MM.1S (cell line): ENCODE data around the gene GPR155.

ENCODE experiments used
- EZH2 ChIP-seq: fragments of 300-600 bp; sonication (generic); optimal IDR thresholded peaks from 2 replicates; pipeline ENCODE3; 2017; ENCODE audit warnings: low read depth, mild to moderate bottlenecking, antibody characterized with exemption, low read length, mixed read lengths
- EZH2phosphoT487 ChIP-seq: fragments of 300-600 bp; sonication (generic); IDR thresholded peaks from 2 replicates; pipeline ENCODE4 v1.6.1; 2018; ENCODE audit warnings: antibody characterized with exemption, low read length
- TF ChIP-seq, protein P1 (sequence below): fragments of 300-600 bp; sonication (generic); IDR thresholded peaks from 2 replicates; pipeline ENCODE4 v1.5.1; 2016; ENCODE audit warnings: antibody characterized with exemption, low read length, mixed read lengths

DNA sequence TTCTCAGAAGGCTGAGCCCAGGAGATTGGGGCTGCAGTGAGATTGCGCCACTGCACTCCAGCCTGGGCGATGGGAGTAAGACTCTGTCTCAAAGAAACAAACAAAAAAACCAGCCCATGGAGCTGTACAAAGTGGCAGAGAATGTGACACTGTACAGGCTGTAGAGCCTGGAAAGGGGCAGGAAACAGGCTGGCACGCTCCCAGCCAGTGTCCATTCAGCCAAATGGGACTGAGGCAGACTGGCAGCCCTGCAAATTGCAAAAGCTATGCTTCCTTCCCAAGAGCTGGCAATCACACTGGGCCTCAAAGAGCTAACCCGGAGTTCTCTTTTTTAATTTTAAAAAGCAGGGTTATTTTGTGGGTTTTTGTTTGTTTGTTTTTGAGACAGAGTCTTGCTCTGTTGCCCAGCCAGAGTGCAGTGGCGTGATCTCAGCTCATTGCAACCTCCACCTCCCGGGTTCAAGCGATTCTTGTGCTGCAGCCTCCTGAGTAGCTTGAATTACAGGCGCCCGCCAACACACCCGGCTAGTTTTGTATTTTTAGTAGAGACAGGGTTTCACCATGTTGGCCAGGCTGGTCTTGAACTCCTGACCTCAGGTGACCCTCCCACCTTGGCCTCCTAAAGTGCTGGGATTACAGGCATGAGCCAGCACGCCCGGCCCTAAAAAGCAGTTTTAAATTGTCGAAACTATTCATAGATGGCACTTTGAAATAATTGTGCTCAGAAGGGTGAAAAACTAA is 48.5 kb downstream of the GPR155 start:
- TF ChIP-seq, protein P1, sequence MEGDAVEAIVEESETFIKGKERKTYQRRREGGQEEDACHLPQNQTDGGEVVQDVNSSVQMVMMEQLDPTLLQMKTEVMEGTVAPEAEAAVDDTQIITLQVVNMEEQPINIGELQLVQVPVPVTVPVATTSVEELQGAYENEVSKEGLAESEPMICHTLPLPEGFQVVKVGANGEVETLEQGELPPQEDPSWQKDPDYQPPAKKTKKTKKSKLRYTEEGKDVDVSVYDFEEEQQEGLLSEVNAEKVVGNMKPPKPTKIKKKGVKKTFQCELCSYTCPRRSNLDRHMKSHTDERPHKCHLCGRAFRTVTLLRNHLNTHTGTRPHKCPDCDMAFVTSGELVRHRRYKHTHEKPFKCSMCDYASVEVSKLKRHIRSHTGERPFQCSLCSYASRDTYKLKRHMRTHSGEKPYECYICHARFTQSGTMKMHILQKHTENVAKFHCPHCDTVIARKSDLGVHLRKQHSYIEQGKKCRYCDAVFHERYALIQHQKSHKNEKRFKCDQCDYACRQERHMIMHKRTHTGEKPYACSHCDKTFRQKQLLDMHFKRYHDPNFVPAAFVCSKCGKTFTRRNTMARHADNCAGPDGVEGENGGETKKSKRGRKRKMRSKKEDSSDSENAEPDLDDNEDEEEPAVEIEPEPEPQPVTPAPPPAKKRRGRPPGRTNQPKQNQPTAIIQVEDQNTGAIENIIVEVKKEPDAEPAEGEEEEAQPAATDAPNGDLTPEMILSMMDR, result no peak
- TF ChIP-seq EZH2 (no peak), EZH2phosphoT487 (no peak)
